HCT116 (cell line): Measurements from ENCODE around the gene C1orf116. TPM values are rescaled to one million over a fixed set of nuclear protein-coding genes. Genes with fewer than 3 reads are reported as not detected.

Experiments
- ATAC-seq: fragments of 200-7000 bp; cut with Tn5 transposase; 2 replicates; pipeline ENCODE4 v1.9.1; 2020; ENCODE audit warnings: mild to moderate bottlenecking, moderate library complexity
- BruUV-seq: library from RNA; stranded (reverse); fragments of 400-500 nt; replicated peaks from 2 replicates; lab custom pipeline; 2021; lab: Mats Ljungman, UMichigan
- CTCF ChIA-PET: fragments of 300-600 bp; sonication (Branson Sonifier 250); formaldehyde crosslinking; loops from one replicate; lab custom pipeline; 2021; ENCODE audit warnings: antibody characterized with exemption; lab: Charles Lee
- POLR2A ChIA-PET: fragments of 300-600, 350-600 bp; sonication (Branson Sonifier 250); formaldehyde crosslinking; loops from one replicate; lab custom pipeline; 2021; ENCODE audit warnings: antibody characterized with exemption; lab: Charles Lee
- RAD21 ChIA-PET, 2 experiments: fragments of 300-600 bp; sonication (Branson Sonifier 250); formaldehyde crosslinking; loops; one replicate each; lab custom pipeline; 2023; ENCODE audit warnings: low total read pairs in 2 of 2; ENCODE audit not compliant: uncharacterized antibody in 2 of 2, unreplicated experiment in 2 of 2, low non-redundant PET in 1 of 2; lab: Charles Lee
- DNase-seq: peaks from one replicate; pipeline ENCODE4 v3.0.0-alpha.2; 2010; ENCODE audit warnings: low read depth, low spot score
- H2AFZ ChIP-seq: fragments of 200-600 bp; shearing (Covaris generic), sonication (generic); 2 replicates; pipeline ENCODE4 v1.6.1; 2017; ENCODE audit warnings: low read depth, mixed run types, mixed read lengths, antibody characterized with exemption, low read length; ENCODE audit not compliant: poor library complexity, severe bottlenecking
- H3K27ac ChIP-seq: 2 replicates; pipeline ENCODE4 v1.5.1; 2012; ENCODE audit warnings: low read depth, low read length
- H3K27me3 ChIP-seq: fragments of 200-600 bp; sonication (generic); 2 replicates; pipeline ENCODE4 v1.6.1; 2016; ENCODE audit warnings: mixed run types, low read length, mixed read lengths; ENCODE audit not compliant: insufficient read depth
- H3K36me3 ChIP-seq, 2 experiments: fragments of 200-500 bp in 1 of 2; fragments of 200-600 bp in 1 of 2; sonication (Bioruptor generic) in 1 of 2; sonication (generic) in 1 of 2; 2 replicates each; pipeline versions ENCODE4 v1.5.1 to v1.6.1; 2014 to 2016; ENCODE audit warnings: low read length in 2 of 2, inconsistent platforms in 1 of 2, mixed read lengths in 1 of 2, mixed run types in 1 of 2; ENCODE audit not compliant: insufficient read depth in 2 of 2, control insufficient read depth in 1 of 2
- H3K4me1 ChIP-seq, 2 experiments: fragments of 200-600 bp in 1 of 2; sonication (generic) in 1 of 2; 2 replicates each; pipeline versions ENCODE4 v1.5.1 to v1.6.1; 2012 to 2017; ENCODE audit warnings: low read length in 2 of 2, inconsistent platforms in 1 of 2, mild to moderate bottlenecking in 1 of 2, mixed read lengths in 1 of 2, mixed run types in 1 of 2, moderate library complexity in 1 of 2; ENCODE audit not compliant: insufficient read depth in 2 of 2, control insufficient read depth in 1 of 2
- H3K4me2 ChIP-seq: fragments of 200-600 bp; sonication (generic); 2 replicates; pipeline ENCODE4 v1.6.1; 2017; ENCODE audit warnings: mixed run types, low read length, mixed read lengths
- H3K4me3 ChIP-seq, 2 experiments: fragments of 200-600 bp in 1 of 2; sonication (generic) in 1 of 2; replicated peaks in 1 of 2; 2 replicates each; pipeline ENCODE4 v1.5.1; 2011 to 2016; ENCODE audit warnings: low read length in 2 of 2, control low read depth in 1 of 2, low read depth in 1 of 2, mild to moderate bottlenecking in 1 of 2, mixed read lengths in 1 of 2, mixed run types in 1 of 2
- H3K79me2 ChIP-seq: fragments of 200-600 bp; sonication (generic); 2 replicates; pipeline ENCODE4 v1.6.1; 2017; ENCODE audit warnings: mild to moderate bottlenecking, mixed run types, low read length, moderate library complexity, mixed read lengths; ENCODE audit not compliant: insufficient read depth
- H3K9ac ChIP-seq: fragments of 200-600 bp; sonication (generic); 2 replicates; pipeline ENCODE4 v1.6.1; 2016; ENCODE audit warnings: low read length, mixed read lengths
- H3K9me2 ChIP-seq: fragments of 200-600 bp; sonication (generic), shearing (Covaris generic); 2 replicates; pipeline ENCODE4 v1.6.1; 2017; ENCODE audit warnings: mixed run types, mild to moderate bottlenecking, moderate library complexity; ENCODE audit not compliant: insufficient read depth
- H3K9me3 ChIP-seq, 2 experiments: fragments of 200-500 bp in 1 of 2; fragments of 200-600 bp in 1 of 2; sonication (Bioruptor generic) in 1 of 2; sonication (generic) in 1 of 2; 2 replicates each; pipeline ENCODE4 v1.6.1; 2014 to 2017; ENCODE audit warnings: low read length in 2 of 2, mixed read lengths in 2 of 2, inconsistent platforms in 1 of 2, low read depth in 1 of 2, mild to moderate bottlenecking in 1 of 2, mixed run types in 1 of 2, moderate library complexity in 1 of 2; ENCODE audit not compliant: control insufficient read depth in 1 of 2, insufficient read depth in 1 of 2
- H4K20me1 ChIP-seq: fragments of 200-600 bp; sonication (generic), shearing (Covaris generic); 2 replicates; pipeline ENCODE4 v1.6.1; 2017; ENCODE audit warnings: mixed run types, mild to moderate bottlenecking, moderate library complexity; ENCODE audit not compliant: insufficient read depth
- ATF3 ChIP-seq: IDR thresholded peaks from 2 replicates; pipeline ENCODE4 v1.6.1; 2012
- ELF1 ChIP-seq: IDR thresholded peaks from 2 replicates; pipeline ENCODE4 v1.6.1; 2012; ENCODE audit warnings: low read depth, borderline replicate concordance
- FOSL1 ChIP-seq: IDR thresholded peaks from 2 replicates; pipeline ENCODE4 v1.6.1; 2012; ENCODE audit warnings: low read depth
- JUND ChIP-seq: IDR thresholded peaks from 2 replicates; pipeline ENCODE4 v1.6.1; 2012
- POLR2A ChIP-seq: IDR thresholded peaks from 2 replicates; pipeline ENCODE4 v1.7.0; 2011; ENCODE audit warnings: borderline replicate concordance; ENCODE audit not compliant: insufficient read depth, insufficient read length; ENCODE audit errors: extremely low read depth
- POLR2AphosphoS5 ChIP-seq: IDR thresholded peaks from 2 replicates; pipeline ENCODE4 v1.6.1; 2011; ENCODE audit warnings: mild to moderate bottlenecking, low read depth, low read length, moderate library complexity
- SIN3A ChIP-seq: IDR thresholded peaks from 2 replicates; pipeline ENCODE4 v1.6.1; 2012; ENCODE audit warnings: low read depth
- SP1 ChIP-seq: IDR thresholded peaks from 2 replicates; pipeline ENCODE4 v1.6.1; 2012; ENCODE audit warnings: low read depth
- YY1 ChIP-seq: IDR thresholded peaks from 2 replicates; pipeline ENCODE4 v1.6.1; 2011; ENCODE audit warnings: low read length, low read depth, moderate library complexity, mild to moderate bottlenecking; ENCODE audit not compliant: insufficient replicate concordance; ENCODE audit errors: extremely low read depth
- intact Hi-C: fragments of 100-400 bp; cut with micrococcal nuclease; formaldehyde crosslinking; loops from 2 replicates; pipeline ENCODE4 v1.10.0; 2022
- total RNA-seq: library from RNA; stranded (reverse); gene quantifications from one replicate; pipeline ENCODE4 v1.2.1, GENCODE V29; 2021; ENCODE audit not compliant: unreplicated experiment

The C1orf116 gene
- total RNA-seq, 1 experiment from 2014 or later = 3.6 TPM

- peak; percentile 56 for TF ChIP-seq JUND
- peak; percentile 57 for TF ChIP-seq FOSL1
Observed at GRCh38 chr1:207034998-207035397, 2.4 kb upstream of the C1orf116 start (continued).

GRCh38 chr1:207034208-207034607 is 1.7 kb upstream of the C1orf116 start:
- POLR2A ChIA-PET = no interaction called here
- Histone ChIP-seq H4K20me1 (no peaks in the 10 kb centered on the region), H3K4me1 (peaks cover 22 to 65% of the 10 kb centered on the region in 2 experiments), H3K4me3 (no peak overlapping the region), H3K9ac (no peak overlapping the region), H2AFZ (no peak overlapping the region), H3K79me2 (peaks cover 3% of the 10 kb centered on the region; the same call in 1 of the 2 replicates), H3K36me3 (no peaks in the 10 kb centered on the region), H3K9me3 (no peaks in the 10 kb centered on the region), H3K9me2 (no peaks in the 10 kb centered on the region), H3K4me2 (peak overlapping the region; percentile 42; the same call in 1 of the 2 replicates), H3K27me3 (no peaks in the 10 kb centered on the region), H3K27ac (no peak overlapping the region)
- TF ChIP-seq POLR2AphosphoS5 (no peak), POLR2A (no peak), ELF1 (no peak), SP1 (no peak), FOSL1 (no peak), SIN3A (no peak), JUND (no peak), ATF3 (no peak), YY1 (no peak)
- CTCF ChIA-PET = no interaction called here
- no peak for DNase-seq
- intact Hi-C loops = no loop called here
- no TSS peak for BruUV-seq
- RAD21 ChIA-PET = no interaction called here
- no peak for ATAC-seq
